Stimulated activated CD4-positive, alpha-beta T cell treated with anti-CD3 and anti-CD28 coated beads, Interleukin-12 subunit alpha, Interleukin-12 subunit beta, amount 100 ng/mL, for 24 hours (primary cell): ENCODE results near the gene NCAN.
"Not testable (repeated sequence)": the region's sequence is repeated elsewhere in the genome, so short reads cannot be mapped to it uniquely, and the experiment has no call there.

Experiments
- DNase-seq, 2 experiments: peaks; one replicate each; pipeline ENCODE4 v3.0.0-alpha.2; 2020; ENCODE audit warnings: low read depth in 2 of 2

The NCAN gene

GRCh38 chr19:19193926-19194325 lies 17.8 kb upstream of the NCAN start:
- no peak for DNase-seq

GRCh38 chr19:19201697-19202630 lies 9.8 kb upstream of the NCAN start:
- DNase-seq: no peak

GRCh38 chr19:19202707-19203011 lies 9.1 kb upstream of the NCAN start:
- no peak for DNase-seq

- DNase-seq: peak; percentile 87 to 93
Observed at GRCh38 chr19:19203012-19203856, 8.5 kb upstream of the NCAN start, which contains the start of gene NR2C2AP. Gene NR2C2AP (minus strand): TSS chr19:19203414. CDS start chr19:19203060, 354 bp downstream.

- no peak for DNase-seq
Observed at GRCh38 chr19:19204181-19204580, 7.6 kb upstream of the NCAN start.

DNA sequence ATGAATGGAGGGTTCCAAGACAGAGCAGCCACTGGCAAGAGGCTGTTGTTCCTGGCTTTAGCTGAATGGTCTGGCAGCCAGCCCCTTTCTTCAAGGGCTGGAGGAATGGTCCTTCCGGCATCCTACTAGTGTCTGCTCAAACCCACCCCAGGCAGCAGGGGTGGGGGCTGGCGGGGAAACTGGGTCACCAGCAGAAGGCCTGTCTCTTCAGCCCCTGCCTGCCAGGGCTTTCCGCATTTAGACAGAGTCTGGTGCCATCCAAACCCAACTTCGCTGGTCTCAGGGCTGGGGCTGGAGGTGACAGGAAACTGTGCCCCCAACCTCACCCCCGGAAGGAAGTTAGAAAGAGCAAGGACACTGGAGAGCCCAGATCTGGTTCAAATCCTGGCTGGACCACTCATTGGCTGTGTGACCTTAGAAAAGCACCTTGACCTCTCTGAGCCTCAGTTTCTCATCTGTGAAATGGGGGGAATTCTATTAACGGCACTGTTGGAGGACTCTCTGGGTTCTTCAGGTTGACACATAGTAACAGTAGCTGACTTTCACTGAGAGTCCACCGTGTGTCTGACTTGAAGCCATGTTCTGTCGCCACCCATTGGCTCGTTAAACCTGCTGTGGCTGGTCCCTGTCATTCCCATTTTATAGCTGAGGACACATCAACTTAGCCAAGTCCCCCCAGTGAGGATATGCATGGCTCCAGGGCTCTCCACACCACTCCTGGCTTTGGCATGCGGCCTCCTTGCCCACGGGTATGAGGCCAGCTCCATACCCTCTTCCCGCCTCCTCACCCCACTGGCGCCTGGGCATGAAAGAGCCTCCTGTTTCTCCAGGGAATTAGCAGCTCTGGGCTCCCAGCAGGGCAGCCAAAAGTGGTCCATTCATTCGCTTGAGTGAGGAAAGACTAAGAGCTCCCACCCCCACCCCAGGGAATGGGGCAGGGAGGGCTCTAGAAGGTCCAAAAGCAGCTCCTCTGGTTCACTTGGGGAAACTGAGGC lies 6.0 kb upstream of the NCAN start:
- no peak for DNase-seq

DNA sequence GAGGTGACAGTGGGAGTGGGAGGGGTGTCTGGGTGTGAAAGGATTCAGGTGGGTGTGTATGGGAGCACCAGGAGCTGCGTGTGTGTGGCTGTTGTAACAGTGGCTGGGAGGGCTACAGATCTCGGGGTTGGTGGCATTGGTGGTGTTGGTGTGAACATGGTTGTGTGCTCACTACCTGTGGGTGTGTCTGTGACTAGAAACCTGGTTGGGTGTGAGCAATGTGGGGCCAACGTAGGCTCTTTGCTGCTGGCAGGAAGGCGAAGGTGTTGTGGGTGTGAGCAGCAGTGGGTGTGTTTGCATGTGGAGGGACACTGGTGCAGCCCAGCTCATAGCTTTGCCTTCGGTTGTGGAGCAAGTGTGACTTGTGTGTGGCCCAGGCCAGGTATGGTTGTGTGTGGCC lies 4.8 kb upstream of the NCAN start:
- no peak for DNase-seq

DNA sequence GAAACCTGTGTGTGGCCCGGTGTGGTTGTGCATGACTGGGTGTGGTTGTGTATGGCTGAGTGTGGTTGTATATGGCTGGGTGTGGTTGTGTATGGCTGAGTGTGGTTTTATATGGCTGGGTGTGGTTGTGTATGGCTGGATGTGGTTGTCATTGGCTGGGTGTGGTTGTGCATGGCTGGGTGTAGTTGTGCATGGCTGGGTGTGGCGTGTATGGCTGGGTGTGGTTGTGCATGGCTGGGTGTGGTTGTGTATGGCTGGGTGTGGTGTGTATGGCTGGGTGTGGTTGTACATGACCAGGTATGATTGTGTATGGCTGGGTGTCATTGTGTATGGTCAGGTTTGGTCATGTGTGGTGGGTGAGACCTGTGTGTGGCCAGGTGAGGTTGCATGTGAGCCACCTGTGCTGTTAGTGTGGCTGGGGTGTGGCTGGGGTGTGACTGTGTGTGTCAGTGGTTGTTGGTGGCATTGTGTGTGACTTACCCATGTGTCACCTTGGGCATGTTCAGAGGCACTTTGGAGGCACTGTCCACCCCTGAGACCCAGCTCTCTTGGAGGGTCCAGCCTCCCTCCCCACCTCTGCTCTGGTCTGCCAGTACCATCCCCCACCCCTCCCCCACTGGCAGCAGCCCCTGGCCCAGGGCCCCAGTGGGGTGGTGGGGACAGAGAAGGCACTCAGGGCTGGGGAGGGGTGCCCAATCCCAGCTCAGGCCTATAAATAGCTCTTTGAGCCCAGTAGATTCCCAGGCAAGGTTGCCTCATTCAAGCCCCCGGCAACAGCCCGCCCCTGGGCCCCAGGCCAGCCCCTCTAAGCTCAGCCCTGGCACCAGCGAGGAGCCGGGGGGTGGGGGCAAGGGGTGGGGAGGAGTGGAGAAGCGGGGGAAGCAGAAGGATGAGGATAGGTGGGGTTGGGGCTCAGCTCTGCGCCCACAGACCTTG lies 3.9 kb upstream of the NCAN start:
- no peak for DNase-seq

GRCh38 chr19:19209372-19209771 lies 2.4 kb upstream of the NCAN start:
- no peak for DNase-seq

GRCh38 chr19:19212916-19213315 lies 1.2 kb downstream of the NCAN start:
- DNase-seq: no peak

- DNase-seq: no peak
Observed at GRCh38 chr19:19213426-19214158, 1.8 kb downstream of the NCAN start.

GRCh38 chr19:19214159-19214490 lies 2.4 kb downstream of the NCAN start:
- DNase-seq: no peak

- no peak for DNase-seq
Observed at GRCh38 chr19:19214892-19215291, 3.1 kb downstream of the NCAN start.

- DNase-seq: no peak
Observed at GRCh38 chr19:19215792-19216191, 4.0 kb downstream of the NCAN start.

- DNase-seq: no peak
Observed at GRCh38 chr19:19217099-19217498, 5.3 kb downstream of the NCAN start.

DNA sequence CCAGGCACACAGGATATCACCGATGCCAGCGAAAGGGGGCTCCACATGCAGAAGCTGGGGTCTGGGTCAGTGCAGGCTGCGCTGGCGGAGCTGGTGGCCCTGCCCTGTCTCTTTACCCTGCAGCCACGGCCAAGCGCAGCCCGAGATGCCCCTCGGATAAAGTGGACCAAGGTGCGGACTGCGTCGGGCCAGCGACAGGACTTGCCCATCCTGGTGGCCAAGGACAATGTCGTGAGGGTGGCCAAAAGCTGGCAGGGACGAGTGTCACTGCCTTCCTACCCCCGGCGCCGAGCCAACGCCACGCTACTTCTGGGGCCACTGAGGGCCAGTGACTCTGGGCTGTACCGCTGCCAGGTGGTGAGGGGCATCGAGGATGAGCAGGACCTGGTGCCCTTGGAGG lies 7.2 kb downstream of the NCAN start:
- DNase-seq: no peak

GRCh38 chr19:19221000-19221399 lies 9.2 kb downstream of the NCAN start:
- not testable (repeated sequence) for DNase-seq

GRCh38 chr19:19223060-19223459 lies 11.3 kb downstream of the NCAN start:
- DNase-seq: no peak

GRCh38 chr19:19223636-19224035 lies 11.9 kb downstream of the NCAN start:
- DNase-seq: no peak
